SU-DHL-6 (cell line): ENCODE data around the gene CERK.

Source experiments
- EZH2phosphoT487 ChIP-seq: fragments of 200-600 bp; sonication (generic), shearing (Covaris generic); conservative IDR thresholded peaks from 2 replicates; pipeline ENCODE4 v1.6.1; 2018; ENCODE audit warnings: mild to moderate bottlenecking, antibody characterized with exemption, low read length, moderate library complexity, mixed read lengths
- TF ChIP-seq, protein P1 (sequence below): fragments of 200-600 bp; sonication (generic); IDR thresholded peaks from one replicate; pipeline ENCODE4 v1.5.1; 2017; ENCODE audit warnings: antibody characterized with exemption, mild to moderate bottlenecking, low read length, moderate library complexity; ENCODE audit not compliant: insufficient read depth, poor library complexity, severe bottlenecking

- TF ChIP-seq, protein P1, sequence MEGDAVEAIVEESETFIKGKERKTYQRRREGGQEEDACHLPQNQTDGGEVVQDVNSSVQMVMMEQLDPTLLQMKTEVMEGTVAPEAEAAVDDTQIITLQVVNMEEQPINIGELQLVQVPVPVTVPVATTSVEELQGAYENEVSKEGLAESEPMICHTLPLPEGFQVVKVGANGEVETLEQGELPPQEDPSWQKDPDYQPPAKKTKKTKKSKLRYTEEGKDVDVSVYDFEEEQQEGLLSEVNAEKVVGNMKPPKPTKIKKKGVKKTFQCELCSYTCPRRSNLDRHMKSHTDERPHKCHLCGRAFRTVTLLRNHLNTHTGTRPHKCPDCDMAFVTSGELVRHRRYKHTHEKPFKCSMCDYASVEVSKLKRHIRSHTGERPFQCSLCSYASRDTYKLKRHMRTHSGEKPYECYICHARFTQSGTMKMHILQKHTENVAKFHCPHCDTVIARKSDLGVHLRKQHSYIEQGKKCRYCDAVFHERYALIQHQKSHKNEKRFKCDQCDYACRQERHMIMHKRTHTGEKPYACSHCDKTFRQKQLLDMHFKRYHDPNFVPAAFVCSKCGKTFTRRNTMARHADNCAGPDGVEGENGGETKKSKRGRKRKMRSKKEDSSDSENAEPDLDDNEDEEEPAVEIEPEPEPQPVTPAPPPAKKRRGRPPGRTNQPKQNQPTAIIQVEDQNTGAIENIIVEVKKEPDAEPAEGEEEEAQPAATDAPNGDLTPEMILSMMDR, result no peak
- TF ChIP-seq EZH2phosphoT487, result no peak
These were observed 11.7 kb downstream of the CERK start for GRCh38 chr22:46726066-46726985.
